ENCODE results near the gene VAMP2.

Gene VAMP2

GRCh38 chr17:8148560-8148959, 14.2 kb downstream of the VAMP2 start:
- no peak overlapping the region for H3K4me3 ChIP-seq (ENCODE audit: low read length)
- TF ChIP-seq, protein P1, sequence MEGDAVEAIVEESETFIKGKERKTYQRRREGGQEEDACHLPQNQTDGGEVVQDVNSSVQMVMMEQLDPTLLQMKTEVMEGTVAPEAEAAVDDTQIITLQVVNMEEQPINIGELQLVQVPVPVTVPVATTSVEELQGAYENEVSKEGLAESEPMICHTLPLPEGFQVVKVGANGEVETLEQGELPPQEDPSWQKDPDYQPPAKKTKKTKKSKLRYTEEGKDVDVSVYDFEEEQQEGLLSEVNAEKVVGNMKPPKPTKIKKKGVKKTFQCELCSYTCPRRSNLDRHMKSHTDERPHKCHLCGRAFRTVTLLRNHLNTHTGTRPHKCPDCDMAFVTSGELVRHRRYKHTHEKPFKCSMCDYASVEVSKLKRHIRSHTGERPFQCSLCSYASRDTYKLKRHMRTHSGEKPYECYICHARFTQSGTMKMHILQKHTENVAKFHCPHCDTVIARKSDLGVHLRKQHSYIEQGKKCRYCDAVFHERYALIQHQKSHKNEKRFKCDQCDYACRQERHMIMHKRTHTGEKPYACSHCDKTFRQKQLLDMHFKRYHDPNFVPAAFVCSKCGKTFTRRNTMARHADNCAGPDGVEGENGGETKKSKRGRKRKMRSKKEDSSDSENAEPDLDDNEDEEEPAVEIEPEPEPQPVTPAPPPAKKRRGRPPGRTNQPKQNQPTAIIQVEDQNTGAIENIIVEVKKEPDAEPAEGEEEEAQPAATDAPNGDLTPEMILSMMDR (conservative IDR thresholded peaks at IDR 0.05; ENCODE audit: low read depth, low read length) = no peak
- no peak for DNase-seq (ENCODE audit: low read depth)

DNA sequence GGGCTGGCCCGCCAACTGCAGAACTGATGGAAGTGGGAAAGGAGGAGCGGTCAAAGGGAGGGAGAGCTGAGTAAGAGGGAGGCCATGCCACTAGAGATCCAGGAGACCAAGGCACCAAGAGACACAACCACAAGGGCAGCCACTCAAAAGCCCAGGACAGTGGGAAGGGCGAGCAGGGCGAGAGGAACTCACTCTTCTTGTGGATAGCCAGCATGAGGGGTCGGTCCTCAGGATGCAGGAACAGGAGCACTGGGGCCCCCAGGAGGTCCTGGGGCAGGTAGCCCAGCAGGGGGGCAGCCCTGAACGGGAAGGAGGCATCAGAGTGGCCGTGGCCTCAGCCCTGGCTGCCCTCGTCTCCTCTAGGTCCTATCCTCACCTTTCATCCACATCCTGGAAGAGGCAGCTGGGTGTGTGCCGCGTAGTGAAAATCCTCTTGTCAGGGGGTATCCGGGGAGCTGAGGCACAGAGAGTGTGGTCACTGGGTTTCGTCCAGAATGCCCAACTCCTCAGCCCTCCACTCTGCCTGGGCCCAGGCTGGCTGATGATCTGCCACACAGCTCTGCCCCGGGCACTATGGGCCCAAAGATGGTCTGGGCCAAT, 14.8 kb downstream of the VAMP2 start:
- no peak overlapping the region for H3K4me3 ChIP-seq (ENCODE audit: low read length)
- TF ChIP-seq, protein P1 (conservative IDR thresholded peaks at IDR 0.05; ENCODE audit: low read depth, low read length) = no peak
- no peak for DNase-seq (ENCODE audit: low read depth)

DNA sequence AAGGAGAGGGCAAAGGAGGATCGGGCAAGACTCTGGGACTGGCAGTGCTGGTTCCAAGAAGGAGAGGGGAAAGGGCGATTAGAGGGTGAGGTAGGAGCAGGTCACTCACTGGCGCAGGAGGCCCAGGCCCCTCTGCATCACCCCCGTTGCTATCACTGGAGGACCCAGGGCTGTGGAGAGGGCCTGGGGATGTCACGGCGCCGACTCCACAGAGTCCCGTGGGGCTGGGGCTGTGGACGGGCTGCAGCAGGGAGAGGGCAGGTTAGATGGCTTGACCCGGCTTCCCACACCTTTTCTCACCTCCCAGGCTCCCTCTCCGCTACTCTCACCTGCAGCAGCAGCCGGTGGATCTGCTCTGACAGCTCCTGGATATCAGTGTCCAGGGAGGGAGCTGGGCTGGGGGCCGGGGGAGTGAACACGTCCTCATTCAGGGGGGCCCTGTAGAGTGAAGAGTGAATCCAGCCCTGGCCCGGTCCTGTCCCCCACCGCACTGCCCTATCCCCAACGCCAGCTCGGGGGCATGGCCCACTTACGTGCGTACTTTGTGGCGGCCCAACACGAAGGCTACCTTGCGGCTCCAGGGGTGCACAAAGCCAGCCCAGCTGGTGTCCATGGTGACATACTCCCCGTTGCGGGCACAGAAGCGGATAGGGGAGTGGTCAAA, 15.5 kb downstream of the VAMP2 start:
- no peak for DNase-seq (ENCODE audit: low read depth)
- TF ChIP-seq, protein P1 (conservative IDR thresholded peaks at IDR 0.05; ENCODE audit: low read depth, low read length) = no peak

DNA sequence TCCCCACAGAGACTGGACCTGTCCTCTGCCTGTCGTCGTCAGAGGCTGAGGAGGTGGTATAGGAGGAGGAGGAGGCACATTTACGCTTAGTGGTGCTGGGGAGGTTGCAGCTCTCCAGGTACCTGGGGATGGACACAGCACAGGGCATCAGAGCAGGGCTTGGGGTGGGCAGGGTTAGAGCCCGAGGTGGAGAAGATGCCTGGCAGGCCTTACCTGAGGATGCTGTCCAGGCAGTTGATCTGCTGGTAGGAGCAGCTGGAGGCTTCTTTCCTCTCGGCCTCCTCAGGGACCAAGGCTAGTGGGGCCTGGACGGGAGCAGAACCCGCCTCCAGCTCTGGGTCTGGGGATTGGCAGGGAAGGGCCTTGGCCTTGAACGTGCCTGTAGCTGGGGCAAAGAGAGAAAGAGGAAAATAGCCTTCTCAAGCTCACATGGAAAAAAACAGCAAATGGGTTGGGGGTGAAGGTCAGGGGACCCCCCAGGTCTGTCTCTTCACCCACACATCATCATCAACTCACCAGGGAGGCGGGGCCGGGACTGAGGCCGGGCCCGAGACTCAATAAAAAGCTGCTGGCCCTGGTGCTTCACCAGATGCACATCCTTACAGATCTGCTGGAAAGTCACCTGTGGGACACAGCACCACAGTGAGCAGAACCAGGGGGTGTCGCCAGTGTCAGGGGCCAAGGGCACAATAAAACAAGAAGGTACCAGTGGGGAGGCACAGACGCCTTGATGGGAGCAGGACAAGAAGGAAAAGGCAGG, 16.2 kb downstream of the VAMP2 start:
- no peak for DNase-seq (ENCODE audit: low read depth)
- no peak overlapping the region for H3K4me3 ChIP-seq (ENCODE audit: low read length)
- TF ChIP-seq, protein P1 (conservative IDR thresholded peaks at IDR 0.05; ENCODE audit: low read depth, low read length) = no peak

More for the DNA sequence above, 15.5 kb downstream of the VAMP2 start:
- no peak overlapping the region for H3K4me3 ChIP-seq (ENCODE audit: low read length)

GRCh38 chr17:8145811-8146210, 16.9 kb downstream of the VAMP2 start:
- no peak for DNase-seq (ENCODE audit: low read depth)
- TF ChIP-seq, protein P1 (conservative IDR thresholded peaks at IDR 0.05; ENCODE audit: low read depth, low read length) = no peak
- H3K4me3 ChIP-seq (ENCODE audit: low read length) = no peak overlapping the region

- TF ChIP-seq, protein P1 (conservative IDR thresholded peaks at IDR 0.05; ENCODE audit: low read depth, low read length) = no peak
- no peak overlapping the region for H3K4me3 ChIP-seq (ENCODE audit: low read length)
- no peak for DNase-seq (ENCODE audit: low read depth)
These were observed 18.1 kb downstream of the VAMP2 start for GRCh38 chr17:8144401-8145231.
